HCT116 (cell line): ENCODE results near the gene RAC2. TPM values are rescaled to one million over a fixed set of nuclear protein-coding genes. Genes with fewer than 3 reads are reported as not detected.

ENCODE experiments used
- ATAC-seq: fragments of 200-7000 bp; cut with Tn5 transposase; 2 replicates; pipeline ENCODE4 v1.9.1; 2020; ENCODE audit warnings: mild to moderate bottlenecking, moderate library complexity
- BruUV-seq: library from RNA; stranded (reverse); fragments of 400-500 nt; replicated peaks from 2 replicates; lab custom pipeline; 2021; lab: Mats Ljungman, UMichigan
- CTCF ChIA-PET: fragments of 300-600 bp; sonication (Branson Sonifier 250); formaldehyde crosslinking; loops from one replicate; lab custom pipeline; 2021; ENCODE audit warnings: antibody characterized with exemption; lab: Charles Lee
- POLR2A ChIA-PET: fragments of 300-600, 350-600 bp; sonication (Branson Sonifier 250); formaldehyde crosslinking; loops from one replicate; lab custom pipeline; 2021; ENCODE audit warnings: antibody characterized with exemption; lab: Charles Lee
- RAD21 ChIA-PET, 2 experiments: fragments of 300-600 bp; sonication (Branson Sonifier 250); formaldehyde crosslinking; loops; one replicate each; lab custom pipeline; 2023; ENCODE audit warnings: low total read pairs in 2 of 2; ENCODE audit not compliant: uncharacterized antibody in 2 of 2, unreplicated experiment in 2 of 2, low non-redundant PET in 1 of 2; lab: Charles Lee
- DNase-seq: peaks from one replicate; pipeline ENCODE4 v3.0.0-alpha.2; 2010; ENCODE audit warnings: low read depth, low spot score
- H2AFZ ChIP-seq: fragments of 200-600 bp; shearing (Covaris generic), sonication (generic); 2 replicates; pipeline ENCODE4 v1.6.1; 2017; ENCODE audit warnings: low read depth, mixed run types, mixed read lengths, antibody characterized with exemption, low read length; ENCODE audit not compliant: poor library complexity, severe bottlenecking
- H3K27ac ChIP-seq: 2 replicates; pipeline ENCODE4 v1.5.1; 2012; ENCODE audit warnings: low read depth, low read length
- H3K27me3 ChIP-seq: fragments of 200-600 bp; sonication (generic); 2 replicates; pipeline ENCODE4 v1.6.1; 2016; ENCODE audit warnings: mixed run types, low read length, mixed read lengths; ENCODE audit not compliant: insufficient read depth
- H3K36me3 ChIP-seq, 2 experiments: fragments of 200-500 bp in 1 of 2; fragments of 200-600 bp in 1 of 2; sonication (Bioruptor generic) in 1 of 2; sonication (generic) in 1 of 2; 2 replicates each; pipeline versions ENCODE4 v1.5.1 to v1.6.1; 2014 to 2016; ENCODE audit warnings: low read length in 2 of 2, inconsistent platforms in 1 of 2, mixed read lengths in 1 of 2, mixed run types in 1 of 2; ENCODE audit not compliant: insufficient read depth in 2 of 2, control insufficient read depth in 1 of 2
- H3K4me1 ChIP-seq, 2 experiments: fragments of 200-600 bp in 1 of 2; sonication (generic) in 1 of 2; 2 replicates each; pipeline versions ENCODE4 v1.5.1 to v1.6.1; 2012 to 2017; ENCODE audit warnings: low read length in 2 of 2, inconsistent platforms in 1 of 2, mild to moderate bottlenecking in 1 of 2, mixed read lengths in 1 of 2, mixed run types in 1 of 2, moderate library complexity in 1 of 2; ENCODE audit not compliant: insufficient read depth in 2 of 2, control insufficient read depth in 1 of 2
- H3K4me2 ChIP-seq: fragments of 200-600 bp; sonication (generic); 2 replicates; pipeline ENCODE4 v1.6.1; 2017; ENCODE audit warnings: mixed run types, low read length, mixed read lengths
- H3K4me3 ChIP-seq, 2 experiments: fragments of 200-600 bp in 1 of 2; sonication (generic) in 1 of 2; replicated peaks in 1 of 2; 2 replicates each; pipeline ENCODE4 v1.5.1; 2011 to 2016; ENCODE audit warnings: low read length in 2 of 2, control low read depth in 1 of 2, low read depth in 1 of 2, mild to moderate bottlenecking in 1 of 2, mixed read lengths in 1 of 2, mixed run types in 1 of 2
- H3K79me2 ChIP-seq: fragments of 200-600 bp; sonication (generic); 2 replicates; pipeline ENCODE4 v1.6.1; 2017; ENCODE audit warnings: mild to moderate bottlenecking, mixed run types, low read length, moderate library complexity, mixed read lengths; ENCODE audit not compliant: insufficient read depth
- H3K9ac ChIP-seq: fragments of 200-600 bp; sonication (generic); 2 replicates; pipeline ENCODE4 v1.6.1; 2016; ENCODE audit warnings: low read length, mixed read lengths
- H3K9me2 ChIP-seq: fragments of 200-600 bp; sonication (generic), shearing (Covaris generic); 2 replicates; pipeline ENCODE4 v1.6.1; 2017; ENCODE audit warnings: mixed run types, mild to moderate bottlenecking, moderate library complexity; ENCODE audit not compliant: insufficient read depth
- H3K9me3 ChIP-seq, 2 experiments: fragments of 200-500 bp in 1 of 2; fragments of 200-600 bp in 1 of 2; sonication (Bioruptor generic) in 1 of 2; sonication (generic) in 1 of 2; 2 replicates each; pipeline ENCODE4 v1.6.1; 2014 to 2017; ENCODE audit warnings: low read length in 2 of 2, mixed read lengths in 2 of 2, inconsistent platforms in 1 of 2, low read depth in 1 of 2, mild to moderate bottlenecking in 1 of 2, mixed run types in 1 of 2, moderate library complexity in 1 of 2; ENCODE audit not compliant: control insufficient read depth in 1 of 2, insufficient read depth in 1 of 2
- H4K20me1 ChIP-seq: fragments of 200-600 bp; sonication (generic), shearing (Covaris generic); 2 replicates; pipeline ENCODE4 v1.6.1; 2017; ENCODE audit warnings: mixed run types, mild to moderate bottlenecking, moderate library complexity; ENCODE audit not compliant: insufficient read depth
- EZH2phosphoT487 ChIP-seq: fragments of 200-600 bp; IDR thresholded peaks from 2 replicates; pipeline ENCODE4 v1.6.1; 2018; ENCODE audit warnings: antibody characterized with exemption, borderline replicate concordance
- POLR2AphosphoS5 ChIP-seq: IDR thresholded peaks from 2 replicates; pipeline ENCODE4 v1.6.1; 2011; ENCODE audit warnings: mild to moderate bottlenecking, low read depth, low read length, moderate library complexity
- SP1 ChIP-seq: IDR thresholded peaks from 2 replicates; pipeline ENCODE4 v1.6.1; 2012; ENCODE audit warnings: low read depth
- SRF ChIP-seq: IDR thresholded peaks from 2 replicates; pipeline ENCODE4 v1.6.1; 2012; ENCODE audit warnings: low read depth
- YY1 ChIP-seq: IDR thresholded peaks from 2 replicates; pipeline ENCODE4 v1.6.1; 2011; ENCODE audit warnings: low read length, low read depth, moderate library complexity, mild to moderate bottlenecking; ENCODE audit not compliant: insufficient replicate concordance; ENCODE audit errors: extremely low read depth
- ZNF274 ChIP-seq: fragments of 200-500 bp; sonication (Bioruptor generic); IDR thresholded peaks from 2 replicates; pipeline ENCODE4 v1.6.1; 2014; ENCODE audit warnings: mild to moderate bottlenecking, low read depth, low read length, inconsistent platforms
- intact Hi-C: fragments of 100-400 bp; cut with micrococcal nuclease; formaldehyde crosslinking; loops from 2 replicates; pipeline ENCODE4 v1.10.0; 2022
- total RNA-seq: library from RNA; stranded (reverse); gene quantifications from one replicate; pipeline ENCODE4 v1.2.1, GENCODE V29; 2021; ENCODE audit not compliant: unreplicated experiment
- TF ChIP-seq, protein P1 (sequence below): IDR thresholded peaks from 2 replicates; pipeline ENCODE4 v1.6.1; 2012
- TF ChIP-seq, protein P2 (sequence below): IDR thresholded peaks from 2 replicates; pipeline ENCODE4 v1.6.1; 2012
- TF ChIP-seq, protein P3 (sequence below): IDR thresholded peaks from 2 replicates; pipeline ENCODE4 v1.6.1; 2012; ENCODE audit warnings: low read depth

The RAC2 gene
- total RNA-seq, 1 experiment from 2014 or later: 62.0 TPM

DNA sequence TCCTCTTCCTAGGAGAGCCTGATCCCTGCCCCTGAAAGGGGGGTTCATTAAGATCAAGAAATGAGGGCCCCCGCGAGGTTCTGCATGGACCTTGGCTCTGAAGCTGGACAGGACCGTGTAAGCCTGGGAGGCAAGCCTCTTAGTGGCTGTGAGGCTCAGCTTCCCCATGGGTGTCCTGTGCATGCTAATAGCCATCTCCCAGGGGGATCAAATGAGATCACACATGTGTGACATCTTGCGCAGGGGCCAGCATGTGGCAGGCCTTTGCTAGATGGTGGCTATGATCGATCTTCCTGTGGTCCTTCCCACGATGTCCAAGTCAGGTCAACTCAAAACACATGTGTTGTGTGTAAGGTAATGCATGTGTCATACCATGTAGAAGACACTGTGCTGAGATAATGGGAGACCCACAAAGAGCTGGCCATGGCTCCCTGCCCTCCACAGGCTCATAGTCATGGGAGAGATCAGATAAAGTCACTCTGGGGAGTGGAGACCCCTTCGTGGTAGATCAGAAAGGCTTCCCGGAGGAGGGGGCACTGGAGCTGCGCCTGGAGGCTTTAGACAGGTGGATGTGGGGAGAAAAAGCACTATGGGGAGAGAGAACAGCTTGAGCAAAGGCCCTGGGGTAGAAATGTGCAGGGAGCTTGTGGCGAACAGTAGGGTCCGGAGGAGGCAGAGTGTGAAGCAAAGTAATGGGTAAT is 3.7 kb downstream of the RAC2 start:
- no peak for TF ChIP-seq POLR2AphosphoS5
- no peak for TF ChIP-seq SP1
- TF ChIP-seq, protein P1, sequence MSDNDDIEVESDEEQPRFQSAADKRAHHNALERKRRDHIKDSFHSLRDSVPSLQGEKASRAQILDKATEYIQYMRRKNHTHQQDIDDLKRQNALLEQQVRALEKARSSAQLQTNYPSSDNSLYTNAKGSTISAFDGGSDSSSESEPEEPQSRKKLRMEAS: no peak
- Histone ChIP-seq H3K9me2 (no peaks in the 10 kb centered on the region), H3K4me3 (no peak overlapping the region), H3K9ac (no peak overlapping the region), H3K4me2 (no peak overlapping the region), H4K20me1 (no peaks in the 10 kb centered on the region), H3K4me1 (peaks cover 11 to 35% of the 10 kb centered on the region in 2 experiments), H3K36me3 (no peaks in the 10 kb centered on the region), H3K9me3 (no peaks in the 10 kb centered on the region), H3K79me2 (peaks cover 7% of the 10 kb centered on the region; the same call in 1 of the 2 replicates), H3K27me3 (no peaks in the 10 kb centered on the region), H3K27ac (no peak overlapping the region), H2AFZ (no peak overlapping the region)
- intact Hi-C loops: no loop called here
- ChIA-PET RAD21 (no interaction called here), CTCF (no interaction called here), POLR2A (interaction anchor here (1.8 kb wide), 1 partner anchor 11 kb away, joined by 5 read pairs; no protein-coding TSS in a partner anchor)
- BruUV-seq: no TSS peak
- DNase-seq: no peak
- no peak for ATAC-seq

DNA sequence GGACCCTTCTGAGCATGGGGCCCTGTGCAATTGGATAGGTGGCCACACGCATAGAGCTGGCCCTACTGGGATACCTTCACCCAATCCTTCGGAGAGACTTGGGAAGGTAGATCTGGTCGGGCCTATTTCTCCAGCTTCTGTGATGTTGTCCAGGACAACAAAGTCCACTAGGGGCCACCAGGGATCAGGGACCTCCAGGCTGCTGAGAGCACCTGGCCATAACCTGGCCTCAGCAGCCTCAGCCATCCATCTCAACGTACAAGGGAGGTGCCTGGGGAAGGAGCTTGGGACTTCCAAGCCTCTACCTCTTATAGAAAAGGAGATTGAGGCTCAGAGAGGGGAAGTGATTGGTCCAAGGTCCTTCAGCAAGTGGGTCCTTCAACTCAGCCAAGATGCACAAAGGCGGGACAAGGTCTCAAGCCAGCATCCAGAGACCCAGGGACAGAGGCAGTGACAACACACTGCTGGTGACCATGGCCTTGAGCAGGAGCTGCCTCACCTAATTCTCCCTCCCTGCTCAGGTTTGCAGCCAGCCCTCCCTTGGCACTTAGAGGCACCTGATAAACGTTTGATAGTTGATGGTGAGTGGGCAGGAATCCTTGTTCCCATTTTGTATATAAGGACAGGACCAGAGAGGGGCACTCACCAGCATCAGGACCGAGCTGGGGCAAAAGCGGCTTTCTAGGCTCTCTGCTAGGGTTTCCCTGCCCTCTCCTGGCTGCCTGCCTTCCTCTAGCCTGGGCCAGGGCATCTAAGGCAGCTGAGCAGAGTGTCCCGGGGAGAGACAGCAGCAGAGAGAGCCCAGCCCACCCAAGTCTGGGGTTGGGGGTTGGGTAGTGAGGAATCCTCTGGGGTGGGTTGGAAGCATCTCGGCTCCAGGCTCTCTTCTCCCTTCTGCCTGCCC is 4.5 kb downstream of the RAC2 start:
- no peak for DNase-seq
- no peak for ATAC-seq

More for the DNA sequence above, 4.5 kb downstream of the RAC2 start:
- Histone ChIP-seq H4K20me1 (no peaks in the 10 kb centered on the region), H3K9me2 (no peaks in the 10 kb centered on the region), H3K79me2 (peaks cover 7% of the 10 kb centered on the region; the same call in 1 of the 2 replicates), H2AFZ (no peak overlapping the region), H3K36me3 (no peaks in the 10 kb centered on the region), H3K4me3 (no peak overlapping the region), H3K27ac (no peak overlapping the region), H3K9me3 (no peaks in the 10 kb centered on the region), H3K4me1 (peaks cover 10 to 33% of the 10 kb centered on the region in 2 experiments)
- CTCF ChIA-PET: no interaction called here
- no peak for TF ChIP-seq YY1
- TF ChIP-seq, protein P1: no peak
- TF ChIP-seq, protein P2, sequence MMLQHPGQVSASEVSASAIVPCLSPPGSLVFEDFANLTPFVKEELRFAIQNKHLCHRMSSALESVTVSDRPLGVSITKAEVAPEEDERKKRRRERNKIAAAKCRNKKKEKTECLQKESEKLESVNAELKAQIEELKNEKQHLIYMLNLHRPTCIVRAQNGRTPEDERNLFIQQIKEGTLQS: no peak
- TF ChIP-seq SRF: no peak
- no peak for TF ChIP-seq POLR2AphosphoS5
- no peak for TF ChIP-seq EZH2phosphoT487
- no peak for TF ChIP-seq ZNF274
- TF ChIP-seq, protein P3, sequence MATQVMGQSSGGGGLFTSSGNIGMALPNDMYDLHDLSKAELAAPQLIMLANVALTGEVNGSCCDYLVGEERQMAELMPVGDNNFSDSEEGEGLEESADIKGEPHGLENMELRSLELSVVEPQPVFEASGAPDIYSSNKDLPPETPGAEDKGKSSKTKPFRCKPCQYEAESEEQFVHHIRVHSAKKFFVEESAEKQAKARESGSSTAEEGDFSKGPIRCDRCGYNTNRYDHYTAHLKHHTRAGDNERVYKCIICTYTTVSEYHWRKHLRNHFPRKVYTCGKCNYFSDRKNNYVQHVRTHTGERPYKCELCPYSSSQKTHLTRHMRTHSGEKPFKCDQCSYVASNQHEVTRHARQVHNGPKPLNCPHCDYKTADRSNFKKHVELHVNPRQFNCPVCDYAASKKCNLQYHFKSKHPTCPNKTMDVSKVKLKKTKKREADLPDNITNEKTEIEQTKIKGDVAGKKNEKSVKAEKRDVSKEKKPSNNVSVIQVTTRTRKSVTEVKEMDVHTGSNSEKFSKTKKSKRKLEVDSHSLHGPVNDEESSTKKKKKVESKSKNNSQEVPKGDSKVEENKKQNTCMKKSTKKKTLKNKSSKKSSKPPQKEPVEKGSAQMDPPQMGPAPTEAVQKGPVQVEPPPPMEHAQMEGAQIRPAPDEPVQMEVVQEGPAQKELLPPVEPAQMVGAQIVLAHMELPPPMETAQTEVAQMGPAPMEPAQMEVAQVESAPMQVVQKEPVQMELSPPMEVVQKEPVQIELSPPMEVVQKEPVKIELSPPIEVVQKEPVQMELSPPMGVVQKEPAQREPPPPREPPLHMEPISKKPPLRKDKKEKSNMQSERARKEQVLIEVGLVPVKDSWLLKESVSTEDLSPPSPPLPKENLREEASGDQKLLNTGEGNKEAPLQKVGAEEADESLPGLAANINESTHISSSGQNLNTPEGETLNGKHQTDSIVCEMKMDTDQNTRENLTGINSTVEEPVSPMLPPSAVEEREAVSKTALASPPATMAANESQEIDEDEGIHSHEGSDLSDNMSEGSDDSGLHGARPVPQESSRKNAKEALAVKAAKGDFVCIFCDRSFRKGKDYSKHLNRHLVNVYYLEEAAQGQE: no peak
- TF ChIP-seq, all 23 proteins: peak for 0
- BruUV-seq: no TSS peak
- intact Hi-C loops: no loop called here
- Histone ChIP-seq H3K27me3 (no peaks in the 10 kb centered on the region), H3K9ac (no peak overlapping the region), H3K4me2 (no peak overlapping the region)
- ChIA-PET RAD21 (no interaction called here), POLR2A (interaction anchor here (1.8 kb wide), 1 partner anchor 10 kb away, joined by 5 read pairs; no protein-coding TSS in a partner anchor)
